Measurements from ENCODE around the gene CST11.

The CST11 gene

GRCh38 chr20:23455639-23456038, 3.0 kb upstream of the CST11 start:
- Histone ChIP-seq H3K4me3 (ENCODE audit: severe bottlenecking) (no peak overlapping the region), H3K9me3 (ENCODE audit: severe bottlenecking) (no peaks in the 10 kb centered on the region), H3K27ac (ENCODE audit: poor library complexity, severe bottlenecking) (no peak overlapping the region), H3K36me3 (ENCODE audit: low read depth) (no peaks in the 10 kb centered on the region), H3K27me3 (ENCODE audit: insufficient read depth, poor library complexity, severe bottlenecking) (no peaks in the 10 kb centered on the region), H3K4me1 (ENCODE audit: insufficient read depth, poor library complexity, severe bottlenecking) (no peaks in the 10 kb centered on the region)
- DNase-seq (ENCODE audit: low spot score) = no peak
- ATAC-seq (ENCODE audit: low read depth) = no peak
- TF ChIP-seq, protein P1, sequence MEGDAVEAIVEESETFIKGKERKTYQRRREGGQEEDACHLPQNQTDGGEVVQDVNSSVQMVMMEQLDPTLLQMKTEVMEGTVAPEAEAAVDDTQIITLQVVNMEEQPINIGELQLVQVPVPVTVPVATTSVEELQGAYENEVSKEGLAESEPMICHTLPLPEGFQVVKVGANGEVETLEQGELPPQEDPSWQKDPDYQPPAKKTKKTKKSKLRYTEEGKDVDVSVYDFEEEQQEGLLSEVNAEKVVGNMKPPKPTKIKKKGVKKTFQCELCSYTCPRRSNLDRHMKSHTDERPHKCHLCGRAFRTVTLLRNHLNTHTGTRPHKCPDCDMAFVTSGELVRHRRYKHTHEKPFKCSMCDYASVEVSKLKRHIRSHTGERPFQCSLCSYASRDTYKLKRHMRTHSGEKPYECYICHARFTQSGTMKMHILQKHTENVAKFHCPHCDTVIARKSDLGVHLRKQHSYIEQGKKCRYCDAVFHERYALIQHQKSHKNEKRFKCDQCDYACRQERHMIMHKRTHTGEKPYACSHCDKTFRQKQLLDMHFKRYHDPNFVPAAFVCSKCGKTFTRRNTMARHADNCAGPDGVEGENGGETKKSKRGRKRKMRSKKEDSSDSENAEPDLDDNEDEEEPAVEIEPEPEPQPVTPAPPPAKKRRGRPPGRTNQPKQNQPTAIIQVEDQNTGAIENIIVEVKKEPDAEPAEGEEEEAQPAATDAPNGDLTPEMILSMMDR (IDR thresholded peaks at IDR 0.05; ENCODE audit: poor library complexity, severe bottlenecking) = no peak

GRCh38 chr20:23454816-23455215, 2.1 kb upstream of the CST11 start:
- H3K4me1 ChIP-seq (ENCODE audit: insufficient read depth, poor library complexity, severe bottlenecking) = no peaks in the 10 kb centered on the region
- TF ChIP-seq, protein P1 (IDR thresholded peaks at IDR 0.05; ENCODE audit: poor library complexity, severe bottlenecking) = no peak
- no peak overlapping the region for H3K4me3 ChIP-seq (ENCODE audit: severe bottlenecking)
- H3K36me3 ChIP-seq (ENCODE audit: low read depth) = no peaks in the 10 kb centered on the region
- ATAC-seq (ENCODE audit: low read depth) (no peak), DNase-seq (ENCODE audit: low spot score) (no peak)
- no peaks in the 10 kb centered on the region for H3K9me3 ChIP-seq (ENCODE audit: severe bottlenecking)
- no peak overlapping the region for H3K27ac ChIP-seq (ENCODE audit: poor library complexity, severe bottlenecking)
- H3K27me3 ChIP-seq (ENCODE audit: insufficient read depth, poor library complexity, severe bottlenecking) = no peaks in the 10 kb centered on the region

- Histone ChIP-seq H3K27me3 (ENCODE audit: insufficient read depth, poor library complexity, severe bottlenecking) (no peaks in the 10 kb centered on the region), H3K9me3 (ENCODE audit: severe bottlenecking) (no peaks in the 10 kb centered on the region), H3K36me3 (ENCODE audit: low read depth) (no peaks in the 10 kb centered on the region), H3K4me1 (ENCODE audit: insufficient read depth, poor library complexity, severe bottlenecking) (no peaks in the 10 kb centered on the region), H3K4me3 (ENCODE audit: severe bottlenecking) (no peak overlapping the region), H3K27ac (ENCODE audit: poor library complexity, severe bottlenecking) (no peak overlapping the region)
- DNase-seq (ENCODE audit: low spot score) (no peak), ATAC-seq (ENCODE audit: low read depth) (no peak)
- TF ChIP-seq, protein P1 (IDR thresholded peaks at IDR 0.05; ENCODE audit: poor library complexity, severe bottlenecking) = no peak
These were observed 1.2 kb upstream of the CST11 start for GRCh38 chr20:23453549-23454543.

DNA sequence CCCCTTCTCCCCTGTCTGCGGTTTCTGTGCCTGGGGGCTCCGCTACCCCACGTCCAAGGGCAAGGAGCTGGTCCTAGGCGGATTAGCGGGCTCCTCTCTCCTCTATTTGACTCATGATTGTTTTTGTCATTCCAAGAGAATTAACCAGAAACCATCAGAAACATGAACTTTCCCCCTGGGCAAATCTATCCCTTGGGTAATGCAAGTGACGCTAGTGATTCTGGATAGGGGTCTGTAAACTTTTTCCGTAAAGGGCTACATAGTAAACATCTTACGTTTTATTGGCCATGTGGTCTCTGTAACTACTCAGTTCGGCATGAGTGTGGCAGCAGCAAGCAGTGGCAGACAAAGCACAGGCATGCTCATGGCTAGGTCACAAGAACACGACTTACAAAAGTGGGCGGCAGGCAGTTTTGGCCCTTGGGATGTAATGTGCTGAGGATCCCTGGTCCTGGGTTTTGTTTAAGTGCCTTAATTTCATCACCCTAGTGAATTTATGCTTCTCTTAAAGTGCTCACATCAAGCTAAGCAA, 654 bp downstream of the CST11 start:
- Histone ChIP-seq H3K36me3 (ENCODE audit: low read depth) (no peaks in the 10 kb centered on the region), H3K27me3 (ENCODE audit: insufficient read depth, poor library complexity, severe bottlenecking) (no peaks in the 10 kb centered on the region), H3K4me3 (ENCODE audit: severe bottlenecking) (no peak overlapping the region), H3K27ac (ENCODE audit: poor library complexity, severe bottlenecking) (no peak overlapping the region), H3K4me1 (ENCODE audit: insufficient read depth, poor library complexity, severe bottlenecking) (no peaks in the 10 kb centered on the region), H3K9me3 (ENCODE audit: severe bottlenecking) (no peaks in the 10 kb centered on the region)
- no peak for DNase-seq (ENCODE audit: low spot score)
- TF ChIP-seq, protein P1 (IDR thresholded peaks at IDR 0.05; ENCODE audit: poor library complexity, severe bottlenecking) = no peak
- no peak for ATAC-seq (ENCODE audit: low read depth)
